Measurements from ENCODE around the gene ZDHHC14.
"Not testable (repeated sequence)": the region's sequence is repeated elsewhere in the genome, so short reads cannot be mapped to it uniquely, and the experiment has no call there.

Gene ZDHHC14

GRCh38 chr6:157447735-157448134, 66.7 kb downstream of the ZDHHC14 start:
- no peak for DNase-seq

GRCh38 chr6:157449610-157450009, 68.6 kb downstream of the ZDHHC14 start:
- no peak for DNase-seq

- no peak for DNase-seq
These were observed 70.1 kb downstream of the ZDHHC14 start for GRCh38 chr6:157450931-157451742.

DNA sequence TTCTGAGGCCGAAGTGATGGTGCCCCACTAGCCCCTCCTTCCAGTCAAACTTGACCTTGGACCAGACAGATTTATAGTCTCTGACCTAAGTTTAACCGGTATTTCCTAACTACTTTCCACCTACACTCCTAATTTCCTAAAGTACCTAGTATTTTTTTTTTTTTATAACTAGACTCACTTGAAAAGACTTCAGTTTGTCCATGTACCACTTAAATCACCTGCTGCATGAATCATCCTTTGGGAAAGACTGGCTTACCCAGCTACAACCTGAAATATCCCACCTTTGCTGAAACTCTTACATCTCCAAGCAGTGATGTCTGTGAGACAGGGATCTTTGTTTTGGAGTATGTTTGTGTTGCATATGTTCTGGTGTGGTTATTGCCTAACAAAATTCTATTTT, 71.1 kb downstream of the ZDHHC14 start:
- DNase-seq = no peak

DNA sequence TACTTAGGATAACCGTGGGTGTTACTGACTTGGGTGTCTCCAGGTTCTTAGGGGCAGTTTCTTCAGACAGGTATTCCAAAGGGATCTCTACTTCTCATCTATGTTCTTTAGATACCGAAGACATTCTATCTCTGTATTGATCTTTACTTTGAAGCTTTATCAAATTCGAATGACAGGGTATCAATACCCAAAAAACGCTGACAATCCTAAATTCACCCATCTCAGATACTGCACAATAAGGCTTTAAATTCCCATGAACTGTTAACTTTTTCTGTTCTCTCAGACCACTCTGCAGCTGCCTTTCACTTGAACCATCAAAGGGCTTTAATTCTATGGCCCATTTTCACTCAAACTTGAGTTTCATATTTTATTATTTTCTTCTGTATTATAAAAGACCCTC, 72.1 kb downstream of the ZDHHC14 start:
- DNase-seq = no peak

DNA sequence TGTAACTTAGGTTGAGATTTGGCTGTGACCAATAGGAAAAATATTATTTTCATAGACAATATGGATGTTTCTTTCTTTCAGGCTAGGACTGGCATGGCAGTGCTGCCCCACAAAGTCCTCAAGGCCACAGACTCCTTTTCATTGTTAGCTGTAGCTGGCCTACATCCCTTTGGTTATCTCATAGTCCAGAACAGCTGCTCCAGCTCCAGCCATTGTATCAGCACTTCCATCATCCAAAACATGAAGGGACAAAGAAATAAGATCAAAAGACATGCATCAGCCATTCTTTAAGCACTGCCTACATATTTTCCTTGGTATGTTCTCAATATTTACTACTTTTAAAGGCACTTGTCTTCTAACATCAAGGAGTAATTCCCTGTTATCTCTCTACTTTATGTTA, 73.0 kb downstream of the ZDHHC14 start:
- no peak for DNase-seq

- no peak for DNase-seq
These were observed 74.0 kb downstream of the ZDHHC14 start for GRCh38 chr6:157454762-157455714.

GRCh38 chr6:157455731-157456523, 74.9 kb downstream of the ZDHHC14 start:
- no peak for DNase-seq

DNA sequence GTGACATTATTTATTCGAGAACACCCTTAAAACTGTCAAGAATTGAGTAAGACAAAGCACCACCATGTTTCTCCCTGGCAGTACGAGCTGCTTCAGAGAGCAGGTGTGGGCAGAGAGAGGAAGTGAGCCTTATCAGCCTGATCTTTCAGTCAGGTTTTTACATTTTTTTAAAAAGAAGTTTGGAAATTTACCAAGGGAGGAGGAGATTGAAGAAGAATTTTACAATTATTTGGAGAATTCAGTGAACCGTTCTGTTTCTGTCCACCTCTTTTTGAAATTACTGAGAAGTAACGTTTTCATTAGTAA, 75.5 kb downstream of the ZDHHC14 start:
- no peak for DNase-seq

DNA sequence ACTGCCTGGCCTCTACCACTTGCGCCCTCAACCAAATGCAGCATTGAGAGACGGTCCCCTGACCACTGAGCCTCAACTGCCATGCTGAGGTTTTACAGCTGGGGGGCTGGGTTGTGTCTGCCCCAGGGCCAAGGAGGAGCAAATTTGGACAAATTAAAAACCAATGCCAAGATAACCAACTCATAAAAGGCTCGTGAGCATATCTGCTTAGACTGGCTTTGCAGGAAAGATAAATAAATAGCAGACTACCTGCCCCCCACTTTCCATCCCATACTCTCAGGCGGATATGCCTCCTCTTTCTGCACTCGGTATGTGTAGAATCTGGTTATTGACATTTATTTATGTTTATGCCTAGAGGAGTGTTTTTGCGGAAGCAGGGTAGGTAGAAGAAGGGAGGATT, 76.8 kb downstream of the ZDHHC14 start:
- no peak for DNase-seq

DNA sequence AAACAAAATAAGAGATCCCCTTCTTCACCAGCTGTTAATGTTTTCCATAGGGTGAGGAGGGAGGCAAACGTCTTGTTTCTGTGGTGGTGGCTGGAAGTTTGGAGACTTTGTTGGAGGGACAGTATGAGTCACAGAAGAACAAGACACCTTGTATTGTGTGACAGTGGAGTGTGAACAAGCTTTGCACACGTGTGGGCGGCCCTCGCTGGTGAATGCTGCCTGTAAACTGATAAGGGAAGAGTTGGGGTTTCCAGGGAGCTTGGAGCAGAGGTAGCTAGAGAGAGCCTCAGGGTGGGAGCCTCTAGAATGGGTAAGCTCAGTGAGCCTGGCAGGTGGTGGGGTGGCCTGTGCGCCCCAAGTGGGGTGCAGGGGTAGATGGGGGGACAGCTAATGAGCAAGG, 78.3 kb downstream of the ZDHHC14 start:
- no peak for DNase-seq

DNA sequence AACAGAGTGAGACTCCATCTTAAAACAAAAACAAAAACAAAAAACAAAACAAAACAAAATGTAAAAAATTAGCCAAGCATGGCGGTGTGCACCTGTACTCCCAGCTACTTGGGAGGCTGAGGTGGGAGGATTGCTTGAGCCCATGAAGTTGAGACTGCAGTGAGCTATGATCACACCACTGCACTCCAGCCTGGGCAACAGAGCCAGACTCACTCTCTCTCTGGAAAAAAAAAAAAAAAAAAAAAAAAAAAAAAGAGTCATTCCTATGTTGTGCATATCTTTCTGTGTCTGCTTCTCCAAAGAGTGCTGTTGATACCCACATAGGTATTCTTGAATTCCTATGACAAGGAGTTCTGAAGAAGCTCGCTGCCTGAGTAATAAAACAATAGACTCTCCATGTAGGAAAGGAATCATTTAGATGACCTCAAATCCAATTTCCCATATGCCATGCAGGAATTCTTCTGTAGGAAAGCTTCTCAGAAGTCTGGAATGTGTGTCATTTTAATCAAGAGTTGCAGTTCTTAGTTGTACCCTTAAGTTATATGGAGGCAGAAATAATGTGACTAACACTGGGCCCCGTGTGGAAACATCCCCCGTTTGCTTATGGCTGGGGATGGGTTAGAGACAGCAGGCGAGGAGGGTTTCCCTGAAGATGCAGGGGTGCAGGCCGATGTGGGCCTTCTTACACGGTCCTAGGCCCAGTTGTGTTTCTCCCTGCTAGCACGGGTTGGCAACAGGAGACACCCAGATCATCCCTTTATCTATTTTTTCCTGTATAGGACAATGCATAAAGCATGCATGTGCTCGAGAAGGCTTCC, 79.4 kb downstream of the ZDHHC14 start:
- DNase-seq = no peak

- no peak for DNase-seq
These were observed 80.3 kb downstream of the ZDHHC14 start for GRCh38 chr6:157461000-157461915.

DNA sequence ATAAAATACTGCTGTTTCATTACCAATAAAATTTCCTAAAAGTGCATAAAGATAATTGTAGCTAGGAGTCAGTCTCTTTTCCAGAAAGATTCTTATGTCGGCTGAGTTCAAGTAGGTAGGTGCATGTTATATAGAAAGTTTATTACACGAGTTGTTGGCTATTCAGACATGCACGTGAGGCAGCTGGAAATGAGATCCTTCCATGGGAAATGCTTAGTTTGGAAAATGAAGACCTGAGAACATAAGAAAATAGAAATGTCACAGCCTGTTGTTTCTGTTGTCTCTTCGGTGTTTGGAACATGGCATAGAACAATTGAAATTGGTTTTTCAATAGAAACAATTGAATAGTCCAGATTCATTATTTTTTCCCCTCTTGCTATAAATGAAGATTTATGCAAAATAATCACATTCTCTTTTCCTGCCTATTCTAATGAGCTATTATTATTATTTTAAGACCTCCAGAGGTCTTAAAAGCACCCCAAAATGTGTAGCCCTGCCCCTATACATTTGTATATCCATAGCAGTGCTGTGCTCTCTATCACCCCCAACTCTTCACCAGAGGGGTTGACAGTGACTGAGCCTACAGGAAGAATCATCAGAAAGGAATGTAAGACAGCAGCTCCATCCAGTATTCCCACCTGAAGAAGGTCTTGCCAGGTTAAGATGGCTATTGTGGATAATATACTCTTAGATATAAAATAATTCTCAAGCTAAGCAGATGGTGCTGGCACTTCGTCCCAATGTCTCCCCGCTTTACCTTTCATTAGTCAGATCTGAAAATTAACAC, 82.2 kb downstream of the ZDHHC14 start:
- DNase-seq = no peak

DNA sequence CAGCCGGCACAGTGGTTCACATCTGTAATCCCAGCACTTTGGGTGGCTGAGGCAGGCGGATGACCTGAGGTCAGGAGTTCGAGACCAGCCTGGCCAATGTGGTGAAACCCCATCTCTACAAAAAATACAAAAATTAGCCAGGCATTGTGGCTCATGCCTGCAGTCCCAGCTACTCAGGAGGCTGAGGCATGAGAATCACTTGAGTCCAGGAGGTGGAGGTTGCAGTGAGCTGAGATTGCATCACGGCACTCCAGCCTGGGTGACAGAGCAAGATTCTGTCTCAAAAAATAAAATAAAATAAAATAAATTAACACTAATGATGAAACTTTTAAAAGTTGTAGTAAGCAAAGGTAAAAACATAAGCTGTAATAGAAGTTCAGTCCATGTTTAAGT, 82.7 kb downstream of the ZDHHC14 start:
- not testable (repeated sequence) for DNase-seq

- DNase-seq = no peak
These were observed 83.9 kb downstream of the ZDHHC14 start for GRCh38 chr6:157464653-157465535.

DNA sequence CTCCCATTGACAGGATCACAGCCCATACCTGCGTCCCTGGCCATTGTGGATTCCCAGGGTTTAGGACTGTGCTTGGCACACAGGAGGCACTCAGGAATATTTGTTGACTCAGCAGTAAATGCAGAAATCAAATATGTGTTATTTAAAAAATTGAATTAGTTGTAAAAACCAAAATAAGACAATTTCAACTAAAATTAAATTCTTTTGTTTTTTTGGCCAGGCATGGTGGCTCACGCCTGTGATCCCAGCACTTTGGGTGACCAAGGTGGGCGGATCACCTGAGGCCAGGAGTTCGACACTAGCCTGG, 85.3 kb downstream of the ZDHHC14 start:
- DNase-seq = no peak

- not testable (repeated sequence) for DNase-seq
These were observed 86.3 kb downstream of the ZDHHC14 start for GRCh38 chr6:157467339-157467738.

GRCh38 chr6:157468054-157468453, 87.1 kb downstream of the ZDHHC14 start:
- DNase-seq = no peak

- DNase-seq = no peak
These were observed 87.6 kb downstream of the ZDHHC14 start for GRCh38 chr6:157468574-157468973.
